B cell (primary cell): ENCODE measurements around the gene PRIM2.
"Not testable (repeated sequence)": the region's sequence is repeated elsewhere in the genome, so short reads cannot be mapped to it uniquely, and the experiment has no call there.

Experiments
- EZH2 ChIP-seq: IDR thresholded peaks from 2 replicates; pipeline ENCODE4 v1.6.1; 2012; ENCODE audit warnings: borderline replicate concordance, low read depth, mild to moderate bottlenecking, moderate library complexity, low read length; ENCODE audit not compliant: insufficient read depth, poor library complexity, severe bottlenecking
- TF ChIP-seq, protein P1 (sequence below): fragments of 200-600 bp; IDR thresholded peaks from one replicate; pipeline ENCODE4 v1.8.0; 2022; ENCODE audit warnings: antibody characterized with exemption, mild to moderate bottlenecking

DNA sequence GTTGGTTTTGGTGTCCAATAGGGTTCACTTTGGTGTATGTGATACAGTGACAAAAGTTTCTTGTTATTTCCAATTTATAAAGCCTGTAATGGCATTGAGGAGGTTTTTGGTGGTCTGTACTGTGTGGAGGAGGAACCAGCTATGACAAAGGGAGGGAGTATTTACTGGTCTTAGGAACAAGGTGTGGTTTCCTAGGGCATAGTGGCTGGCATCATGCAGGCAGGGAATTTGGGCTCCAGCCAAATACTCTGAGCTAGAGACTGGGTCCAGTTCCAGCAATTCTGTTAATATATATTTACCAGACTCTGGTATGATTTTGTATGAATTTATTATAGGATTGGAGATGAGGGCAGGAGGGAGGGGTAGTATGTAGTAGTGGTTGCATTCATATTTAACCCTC is 101.9 kb downstream of the PRIM2 start:
- TF ChIP-seq, protein P1, sequence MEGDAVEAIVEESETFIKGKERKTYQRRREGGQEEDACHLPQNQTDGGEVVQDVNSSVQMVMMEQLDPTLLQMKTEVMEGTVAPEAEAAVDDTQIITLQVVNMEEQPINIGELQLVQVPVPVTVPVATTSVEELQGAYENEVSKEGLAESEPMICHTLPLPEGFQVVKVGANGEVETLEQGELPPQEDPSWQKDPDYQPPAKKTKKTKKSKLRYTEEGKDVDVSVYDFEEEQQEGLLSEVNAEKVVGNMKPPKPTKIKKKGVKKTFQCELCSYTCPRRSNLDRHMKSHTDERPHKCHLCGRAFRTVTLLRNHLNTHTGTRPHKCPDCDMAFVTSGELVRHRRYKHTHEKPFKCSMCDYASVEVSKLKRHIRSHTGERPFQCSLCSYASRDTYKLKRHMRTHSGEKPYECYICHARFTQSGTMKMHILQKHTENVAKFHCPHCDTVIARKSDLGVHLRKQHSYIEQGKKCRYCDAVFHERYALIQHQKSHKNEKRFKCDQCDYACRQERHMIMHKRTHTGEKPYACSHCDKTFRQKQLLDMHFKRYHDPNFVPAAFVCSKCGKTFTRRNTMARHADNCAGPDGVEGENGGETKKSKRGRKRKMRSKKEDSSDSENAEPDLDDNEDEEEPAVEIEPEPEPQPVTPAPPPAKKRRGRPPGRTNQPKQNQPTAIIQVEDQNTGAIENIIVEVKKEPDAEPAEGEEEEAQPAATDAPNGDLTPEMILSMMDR = not testable (repeated sequence)
- TF ChIP-seq EZH2 = not testable (repeated sequence)
